H1 (cell line): ENCODE results near the gene TMEM140. TPM values are rescaled to one million over a fixed set of nuclear protein-coding genes. Genes with fewer than 3 reads are reported as not detected.

Experiments
- CTCF ChIA-PET: fragments of 300-600 bp; sonication (Branson Sonifier 250); formaldehyde crosslinking; loops from one replicate; lab custom pipeline; 2021; ENCODE audit not compliant: partially characterized antibody; lab: Charles Lee
- POLR2A ChIA-PET: fragments of 300-600 bp; sonication (Branson Sonifier 250); formaldehyde crosslinking; loops from one replicate; lab custom pipeline; 2021; ENCODE audit warnings: inconsistent platforms; ENCODE audit not compliant: partially characterized antibody; lab: Charles Lee
- DNase-seq, 2 experiments: peaks; one replicate each; pipeline versions ENCODE4 v3.0.0 to v3.0.0-alpha.2; 2010 to 2022; ENCODE audit warnings: low spot score in 2 of 2, low read depth in 1 of 2, mixed read lengths in 1 of 2
- FAIRE-seq: peaks from 2 replicates; lab custom pipeline; 2011; peaks lifted over from hg19 to GRCh38; lab: Jason Lieb, UNC
- H2AFZ ChIP-seq: 2 replicates; pipeline ENCODE4 v1.8.1; 2012; ENCODE audit warnings: low read length, inconsistent platforms
- H2AK5ac ChIP-seq: 2 replicates; pipeline ENCODE4 v1.6.1; 2013; ENCODE audit warnings: low read depth, low read length
- H2BK120ac ChIP-seq: replicated peaks from 2 replicates; pipeline ENCODE3; 2013; ENCODE audit warnings: low read depth, low read length, inconsistent platforms
- H2BK12ac ChIP-seq: 2 replicates; pipeline ENCODE4 v1.6.1; 2013; ENCODE audit warnings: low read depth, low read length
- H2BK15ac ChIP-seq: 2 replicates; pipeline ENCODE4 v1.6.1; 2013; ENCODE audit warnings: low read length
- H2BK20ac ChIP-seq: 2 replicates; pipeline ENCODE4 v1.6.1; 2013; ENCODE audit warnings: low read length
- H2BK5ac ChIP-seq: 2 replicates; pipeline ENCODE4 v1.6.1; 2013; ENCODE audit warnings: low read depth, low read length
- H3K14ac ChIP-seq: 2 replicates; pipeline ENCODE4 v1.6.1; 2013; ENCODE audit warnings: inconsistent platforms; ENCODE audit not compliant: insufficient read length
- H3K18ac ChIP-seq: 2 replicates; pipeline ENCODE4 v1.6.1; 2013; ENCODE audit warnings: low read length; ENCODE audit errors: extremely low read depth
- H3K23ac ChIP-seq: 2 replicates; pipeline ENCODE4 v1.6.1; 2013; ENCODE audit warnings: inconsistent platforms; ENCODE audit not compliant: insufficient read length
- H3K23me2 ChIP-seq: 2 replicates; pipeline ENCODE4 v1.6.1; 2013; ENCODE audit warnings: low read depth, low read length
- H3K27ac ChIP-seq: 2 replicates; pipeline ENCODE4 v1.6.1; 2011; ENCODE audit warnings: low read depth, low read length, inconsistent platforms
- H3K27me3 ChIP-seq, 4 experiments: replicated peaks in 1 of 4; 1 replicate in 1 of 4; 2 replicates in 3 of 4; pipeline versions ENCODE4 v1.6.1 to v1.8.1; 2011 to 2013; ENCODE audit warnings: low read length in 3 of 4, mild to moderate bottlenecking in 3 of 4, inconsistent platforms in 2 of 4, mixed read lengths in 2 of 4, moderate library complexity in 1 of 4; ENCODE audit not compliant: control insufficient read depth in 3 of 4, insufficient read depth in 3 of 4; ENCODE audit errors: extremely low read depth in 1 of 4
- H3K36me3 ChIP-seq, 4 experiments: 2 replicates each; pipeline versions ENCODE4 v1.6.1 to v1.8.1; 2011 to 2013; ENCODE audit warnings: mild to moderate bottlenecking in 4 of 4, low read length in 3 of 4, moderate library complexity in 2 of 4, control low read depth in 1 of 4, inconsistent platforms in 1 of 4; ENCODE audit not compliant: insufficient read depth in 4 of 4, control insufficient read depth in 2 of 4
- H3K4ac ChIP-seq: replicated peaks from 2 replicates; pipeline ENCODE3; 2013; ENCODE audit warnings: low read length, low read depth, mixed read lengths, inconsistent platforms; ENCODE audit not compliant: insufficient read length
- H3K4me1 ChIP-seq, 4 experiments: replicated peaks in 1 of 4; 1 replicate in 1 of 4; 2 replicates in 3 of 4; pipeline versions ENCODE4 v1.6.1 to v1.8.1; 2011 to 2013; ENCODE audit warnings: low read length in 3 of 4, inconsistent platforms in 2 of 4, mixed read lengths in 1 of 4; ENCODE audit not compliant: insufficient read depth in 4 of 4, control insufficient read depth in 3 of 4
- H3K4me2 ChIP-seq, 2 experiments: 2 replicates each; pipeline versions ENCODE4 v1.6.1 to v1.8.1; 2011 to 2013; ENCODE audit warnings: low read depth in 2 of 2, low read length in 2 of 2, control low read depth in 1 of 2, inconsistent platforms in 1 of 2, mild to moderate bottlenecking in 1 of 2; ENCODE audit not compliant: insufficient read depth in 1 of 2
- H3K4me3 ChIP-seq, 4 experiments: fragments of 200-600, 300-600 bp in 1 of 4; sonication (generic), shearing (Covaris generic), sonication (Bioruptor Twin) in 1 of 4; 2 replicates each; pipeline versions ENCODE4 v1.5.1 to v1.8.1; 2011 to 2016; ENCODE audit warnings: low read length in 4 of 4, low read depth in 3 of 4, control low read depth in 2 of 4, inconsistent platforms in 2 of 4, mild to moderate bottlenecking in 2 of 4, mixed read lengths in 1 of 4, moderate library complexity in 1 of 4; ENCODE audit not compliant: insufficient read depth in 2 of 4; ENCODE audit errors: extremely low read depth in 1 of 4
- H3K56ac ChIP-seq: replicated peaks from 2 replicates; pipeline ENCODE3; 2013; ENCODE audit warnings: low read depth, mild to moderate bottlenecking, mixed read lengths, low read length, inconsistent platforms; ENCODE audit not compliant: insufficient read length
- H3K79me1 ChIP-seq: 2 replicates; pipeline ENCODE4 v1.6.1; 2013; ENCODE audit warnings: low read depth, low read length, control low read depth
- H3K79me2 ChIP-seq, 2 experiments: 2 replicates each; pipeline versions ENCODE4 v1.6.1 to v1.8.1; 2012 to 2013; ENCODE audit warnings: low read length in 2 of 2, mild to moderate bottlenecking in 2 of 2, inconsistent platforms in 1 of 2; ENCODE audit not compliant: insufficient read depth in 2 of 2, control insufficient read depth in 1 of 2
- H3K9ac ChIP-seq, 4 experiments: replicated peaks in 1 of 4; 1 replicate in 1 of 4; 2 replicates in 3 of 4; pipeline versions ENCODE4 v1.6.1 to v1.8.1; 2011 to 2013; ENCODE audit warnings: low read depth in 3 of 4, low read length in 3 of 4, control low read depth in 2 of 4, mild to moderate bottlenecking in 2 of 4, moderate library complexity in 2 of 4, inconsistent platforms in 1 of 4; ENCODE audit errors: extremely low read depth in 1 of 4
- H3K9me3 ChIP-seq, 2 experiments: 2 replicates each; pipeline versions ENCODE4 v1.6.1 to v1.8.1; 2012 to 2013; ENCODE audit warnings: mild to moderate bottlenecking in 2 of 2, moderate library complexity in 2 of 2, control low read depth in 1 of 2, inconsistent platforms in 1 of 2, low read depth in 1 of 2, low read length in 1 of 2, mixed read lengths in 1 of 2; ENCODE audit not compliant: insufficient read depth in 2 of 2
- H4K20me1 ChIP-seq, 2 experiments: replicated peaks in 1 of 2; 2 replicates each; pipeline versions ENCODE3 to v1.8.1; 2011 to 2013; ENCODE audit warnings: inconsistent platforms in 2 of 2, low read length in 2 of 2, mild to moderate bottlenecking in 1 of 2; ENCODE audit not compliant: insufficient read depth in 2 of 2, control insufficient read depth in 1 of 2
- H4K5ac ChIP-seq: 2 replicates; pipeline ENCODE4 v1.6.1; 2013; ENCODE audit warnings: low read length, low read depth, mixed read lengths, inconsistent platforms; ENCODE audit not compliant: insufficient read length
- H4K8ac ChIP-seq: 2 replicates; pipeline ENCODE4 v1.8.0; 2013; ENCODE audit warnings: mild to moderate bottlenecking, moderate library complexity, low read length, inconsistent platforms; ENCODE audit not compliant: insufficient read depth; ENCODE audit errors: extremely low read depth
- H4K91ac ChIP-seq: replicated peaks from 2 replicates; pipeline ENCODE3; 2013; ENCODE audit warnings: low read length, mixed read lengths, inconsistent platforms; ENCODE audit not compliant: insufficient read length
- CREB1 ChIP-seq: IDR thresholded peaks from 2 replicates; pipeline ENCODE4 v1.6.1; 2012; ENCODE audit warnings: inconsistent platforms
- GTF2F1 ChIP-seq: IDR thresholded peaks from 2 replicates; pipeline ENCODE4 v1.6.1; 2012; ENCODE audit warnings: low read depth, low read length, improper control_type of control experiment, borderline replicate concordance
- PHF8 ChIP-seq: fragments of 200-600 bp; sonication (generic); conservative IDR thresholded peaks from 2 replicates; pipeline ENCODE4 v1.7.1; 2012; ENCODE audit warnings: low read depth, mild to moderate bottlenecking, inconsistent platforms, low read length, moderate library complexity
- RBBP5 ChIP-seq: IDR thresholded peaks from 2 replicates; pipeline ENCODE4 v1.7.1; 2012; ENCODE audit warnings: low read depth, mild to moderate bottlenecking, inconsistent platforms, low read length, moderate library complexity, borderline replicate concordance
- WGBS, 2 experiments: shearing (Covaris generic) in 1 of 2; methylation state at CpG; one replicate each; pipeline versions ENCODE4 v1.1.6 to v1.1.7; 2013 to 2015; ENCODE audit warnings: low lambda C conversion rate in 2 of 2, mixed read lengths in 2 of 2, inconsistent platforms in 1 of 2, low coverage in 1 of 2, missing lambda C conversion rate in 1 of 2; ENCODE audit not compliant: insufficient replicate concordance in 2 of 2, insufficient coverage in 1 of 2, insufficient read length in 1 of 2; ENCODE audit errors: extremely low coverage in 1 of 2, missing lambda C conversion rate in 1 of 2; 5-methylcytosine and 5-hydroxymethylcytosine counted together
- polyA plus RNA-seq, 7 experiments: library from polyadenylated mRNA; depleted of rRNA in 3 of 7; stranded (reverse) in 5 of 7; unstranded in 2 of 7; fragments of >200 nt in 5 of 7; fragments of 200-250 nt in 2 of 7; gene quantifications; 1 replicate in 5 of 7; 2 replicates in 1 of 7; 4 replicates in 1 of 7; pipeline versions ENCODE4 v1.2.1 to v1.2.3, GENCODE V29; 2011 to 2013; ENCODE audit warnings: missing spikeins in 2 of 7, mixed read lengths in 2 of 7
- total RNA-seq: library from RNA; stranded (reverse); fragmentation: NEBNext Ultra II Directional; extraction: Animal tissue kit (Norgen Biotek cat#: 25700); gene quantifications from 2 replicates; pipeline ENCODE4 v1.2.1, GENCODE V29; 2021

The TMEM140 gene
- total and polyA plus RNA-seq, 2 of the 8 experiments (the other 6 are each of a cell fraction or from before 2014, with no cell fraction given): not detected

GRCh38 chr7:135151533-135151932 is 3.7 kb downstream of the TMEM140 start:
- Histone ChIP-seq H3K4me2 (no peak overlapping the region), H2BK120ac (no peak overlapping the region), H2AFZ (no peak overlapping the region), H4K5ac (no peak overlapping the region), H3K4me1 (no peaks in the 10 kb centered on the region), H3K27me3 (no peaks in the 10 kb centered on the region), H3K36me3 (no peaks in the 10 kb centered on the region), H2BK12ac (no peak overlapping the region), H3K9ac (no peak overlapping the region), H2BK5ac (no peak overlapping the region), H3K23me2 (no peaks in the 10 kb centered on the region), H2AK5ac (no peak overlapping the region), H3K79me1 (no peaks in the 10 kb centered on the region), H3K9me3 (peaks cover 5 to 8% of the 10 kb centered on the region in 2 experiments; a peak in 2 of 4 replicates), H3K23ac (no peak overlapping the region), H3K14ac (no peak overlapping the region), H3K4ac (no peak overlapping the region), H3K56ac (no peak overlapping the region), H2BK15ac (no peak overlapping the region), H4K8ac (no peak overlapping the region), H3K79me2 (no peaks in the 10 kb centered on the region), H3K4me3 (no peak overlapping the region), H3K18ac (no peak overlapping the region), H3K27ac (no peak overlapping the region), H4K91ac (no peak overlapping the region), H2BK20ac (no peak overlapping the region), H4K20me1 (no peaks in the 10 kb centered on the region)
- CTCF ChIA-PET: interaction anchor here (1.1 to 1.2 kb wide), 2 partner anchors 18 to 119 kb away, joined by 3 to 4 read pairs; no protein-coding TSS in a partner anchor
- 70% methylated on average over 6 of the region's 6 CpGs; no CpG with 5 or more reads in 1 of the 2 experiments for WGBS, 2 experiments
- FAIRE-seq (no peak), DNase-seq (no peak)
- POLR2A ChIA-PET: no interaction called here
- no peak for TF ChIP-seq GTF2F1
- TF ChIP-seq RBBP5: no peak
- TF ChIP-seq PHF8: no peak
- TF ChIP-seq CREB1: no peak
